Trophoblast cell (in vitro differentiated cells and primary cell): ENCODE data around the gene OR5L1.

Experiments used
- DNase-seq, 2 donors: peaks; one replicate each; pipeline ENCODE4 v3.0.0-alpha.2; 2016
- H2AFZ ChIP-seq: 2 replicates; pipeline ENCODE4 v1.6.1; 2013; ENCODE audit warnings: low read length, moderate library complexity, mild to moderate bottlenecking; ENCODE audit not compliant: insufficient read depth, poor library complexity
- H2AK5ac ChIP-seq: 2 replicates; pipeline ENCODE4 v1.6.1; 2013; ENCODE audit warnings: mild to moderate bottlenecking, low read length
- H2BK120ac ChIP-seq: 2 replicates; pipeline ENCODE4 v1.6.1; 2013; ENCODE audit warnings: low read length, mild to moderate bottlenecking, moderate library complexity; ENCODE audit not compliant: insufficient read depth, poor library complexity
- H2BK12ac ChIP-seq: 2 replicates; pipeline ENCODE4 v1.6.1; 2013; ENCODE audit warnings: mild to moderate bottlenecking, low read length, moderate library complexity
- H2BK5ac ChIP-seq: 2 replicates; pipeline ENCODE4 v1.6.1; 2013; ENCODE audit warnings: low read length, low read depth, moderate library complexity, mild to moderate bottlenecking; ENCODE audit not compliant: poor library complexity
- H3K14ac ChIP-seq: 2 replicates; pipeline ENCODE4 v1.6.1; 2013; ENCODE audit warnings: mild to moderate bottlenecking, low read length
- H3K18ac ChIP-seq: 2 replicates; pipeline ENCODE4 v1.6.1; 2013; ENCODE audit warnings: mild to moderate bottlenecking, low read length
- H3K23ac ChIP-seq: 2 replicates; pipeline ENCODE4 v1.6.1; 2013; ENCODE audit warnings: low read length
- H3K27ac ChIP-seq: 2 replicates; pipeline ENCODE4 v1.5.1; 2013; ENCODE audit warnings: low read depth, mild to moderate bottlenecking, inconsistent platforms, low read length, moderate library complexity
- H3K27me3 ChIP-seq: 2 replicates; pipeline ENCODE4 v1.6.1; 2013; ENCODE audit warnings: inconsistent platforms, mild to moderate bottlenecking, low read length, moderate library complexity; ENCODE audit not compliant: insufficient read depth
- H3K36me3 ChIP-seq, 2 experiments: 1 replicate in 1 of 2; 2 replicates in 1 of 2; pipeline ENCODE4 v1.6.1; 2013; ENCODE audit warnings: low read length in 2 of 2, mild to moderate bottlenecking in 2 of 2, moderate library complexity in 1 of 2; ENCODE audit not compliant: insufficient read depth in 2 of 2, control insufficient read depth in 1 of 2
- H3K4ac ChIP-seq: 2 replicates; pipeline ENCODE4 v1.6.1; 2013; ENCODE audit warnings: low read depth, mild to moderate bottlenecking, low read length, moderate library complexity
- H3K4me1 ChIP-seq, 2 experiments: 1 replicate in 1 of 2; 2 replicates in 1 of 2; pipeline ENCODE4 v1.6.1; 2013; ENCODE audit warnings: low read length in 2 of 2, mild to moderate bottlenecking in 2 of 2, moderate library complexity in 1 of 2; ENCODE audit not compliant: insufficient read depth in 2 of 2, control insufficient read depth in 1 of 2
- H3K4me2 ChIP-seq: 2 replicates; pipeline ENCODE4 v1.6.1; 2013; ENCODE audit warnings: inconsistent platforms, mild to moderate bottlenecking, low read length, moderate library complexity
- H3K4me3 ChIP-seq: 2 replicates; pipeline ENCODE4 v1.5.1; 2013; ENCODE audit warnings: mild to moderate bottlenecking, low read depth, low read length, inconsistent platforms
- H3K79me1 ChIP-seq: one replicate; pipeline ENCODE4 v1.6.1; 2013; ENCODE audit warnings: low read length
- H3K79me2 ChIP-seq: 2 replicates; pipeline ENCODE4 v1.6.1; 2013; ENCODE audit warnings: low read length, mild to moderate bottlenecking; ENCODE audit not compliant: control insufficient read depth, insufficient read depth, poor library complexity
- H3K9ac ChIP-seq: 2 replicates; pipeline ENCODE4 v1.6.1; 2013; ENCODE audit warnings: mild to moderate bottlenecking, low read length
- H3K9me3 ChIP-seq: 2 replicates; pipeline ENCODE4 v1.6.1; 2013; ENCODE audit warnings: low read depth, mild to moderate bottlenecking, control low read depth, inconsistent platforms, low read length; ENCODE audit not compliant: insufficient read depth
- H4K12ac ChIP-seq: 2 replicates; pipeline ENCODE4 v1.6.1; 2013; ENCODE audit warnings: low read depth, mild to moderate bottlenecking, low read length, moderate library complexity
- H4K8ac ChIP-seq: 2 replicates; pipeline ENCODE4 v1.6.1; 2013; ENCODE audit warnings: low read depth, mild to moderate bottlenecking, low read length, moderate library complexity
- H4K91ac ChIP-seq: one replicate; pipeline ENCODE4 v1.6.1; 2013; ENCODE audit warnings: low read depth, mild to moderate bottlenecking, low read length, moderate library complexity
- WGBS: extraction: QIAGEN DNeasy Blood & Tissue Kit; methylation state at CpG from one replicate; pipeline ENCODE4 v1.1.7; 2013; ENCODE audit warnings: missing lambda C conversion rate; ENCODE audit not compliant: insufficient read length, insufficient coverage; ENCODE audit errors: extremely low coverage; 5-methylcytosine and 5-hydroxymethylcytosine counted together

Gene OR5L1

DNA sequence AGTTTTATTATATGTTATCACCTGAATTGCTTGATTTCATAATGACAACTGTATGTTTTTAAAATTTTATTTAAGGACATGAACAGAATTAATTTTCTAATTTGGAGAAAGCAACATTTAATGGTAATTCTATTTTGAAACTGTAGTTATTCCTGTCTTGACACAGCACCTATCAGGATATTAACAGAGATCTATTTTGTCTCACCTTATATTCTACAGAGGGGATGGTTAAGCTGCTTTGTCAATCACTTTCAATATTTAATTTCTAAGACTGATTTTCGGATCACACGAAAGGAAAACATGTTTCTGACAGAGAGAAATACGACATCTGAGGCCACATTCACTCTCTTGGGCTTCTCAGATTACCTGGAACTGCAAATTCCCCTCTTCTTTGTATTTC is 27.3 kb downstream of the OR5L1 start, which contains the start of gene OR5D16:
Gene OR5D16 (plus strand): TSS at position 301 of the 400 bp plus-strand sequence. CDS start 0 bp downstream, at position 301.
- Histone ChIP-seq H4K91ac (no peak within 1 kb of the TSS), H3K27ac (no peak within 1 kb of the TSS), H2BK5ac (no peak within 1 kb of the TSS), H3K14ac (no peak within 1 kb of the TSS), H4K12ac (no peak within 1 kb of the TSS), H3K4me3 (no peak within 1 kb of the TSS), H3K23ac (no peak within 1 kb of the TSS), H4K8ac (no peak within 1 kb of the TSS), H3K9ac (no peak within 1 kb of the TSS), H3K4me1 (no peaks in the 10 kb centered on the region), H2BK120ac (no peak within 1 kb of the TSS), H3K79me1 (no peaks in the 10 kb centered on the region), H3K9me3 (peaks cover 5% of the 10 kb centered on the region), H3K36me3 (no peaks in the 10 kb centered on the region), H3K4ac (no peak within 1 kb of the TSS), H3K79me2 (no peaks in the 10 kb centered on the region), H3K27me3 (no peaks in the 10 kb centered on the region), H3K18ac (no peak within 1 kb of the TSS), H3K4me2 (no peak within 1 kb of the TSS), H2AK5ac (no peak within 1 kb of the TSS), H2BK12ac (no peak within 1 kb of the TSS), H2AFZ (no peak within 1 kb of the TSS)
- DNase-seq: no peak
- WGBS: no CpG with 5 or more reads among the region's 3 CpGs

DNA sequence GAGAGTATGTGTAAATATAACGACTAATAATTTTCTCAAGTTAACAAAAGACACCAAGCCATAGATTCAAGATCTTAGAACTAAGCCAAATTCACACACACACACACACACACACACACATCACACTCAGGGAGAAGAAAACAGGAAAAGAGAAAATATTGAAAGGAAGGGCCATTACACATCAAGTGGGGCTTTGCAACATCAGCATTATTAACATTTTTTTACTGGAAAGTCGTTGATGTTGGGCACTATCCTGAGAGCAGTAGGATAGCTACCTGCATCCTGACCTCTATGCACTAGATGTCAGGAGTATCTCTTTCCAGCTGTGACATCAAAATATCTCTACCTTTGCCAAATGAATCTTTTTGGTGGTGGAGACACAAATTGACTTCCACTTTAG is 36.3 kb downstream of the OR5L1 start:
- H2AK5ac ChIP-seq: no peak overlapping the region
- no peak overlapping the region for H2AFZ ChIP-seq
- no peak overlapping the region for H2BK5ac ChIP-seq
- DNase-seq: no peak
- H4K8ac ChIP-seq: no peak overlapping the region
- no peaks in the 10 kb centered on the region for H3K9me3 ChIP-seq
- H2BK120ac ChIP-seq: no peak overlapping the region
- H3K27me3 ChIP-seq: no peaks in the 10 kb centered on the region
- no peak overlapping the region for H3K23ac ChIP-seq
- H4K12ac ChIP-seq: no peak overlapping the region
- H3K4me3 ChIP-seq: no peak overlapping the region
- H3K36me3 ChIP-seq: no peaks in the 10 kb centered on the region
- H3K14ac ChIP-seq: no peak overlapping the region
- H2BK12ac ChIP-seq: no peak overlapping the region
- H3K4me2 ChIP-seq: no peak overlapping the region
- no peak overlapping the region for H3K27ac ChIP-seq
- no peak overlapping the region for H3K4ac ChIP-seq
- WGBS: no CpG with 5 or more reads among the region's 2 CpGs
- H4K91ac ChIP-seq: no peak overlapping the region
- no peak overlapping the region for H3K18ac ChIP-seq
- H3K79me2 ChIP-seq: no peaks in the 10 kb centered on the region
- H3K9ac ChIP-seq: no peak overlapping the region
- H3K79me1 ChIP-seq: no peaks in the 10 kb centered on the region
- H3K4me1 ChIP-seq: no peaks in the 10 kb centered on the region

- H2BK5ac ChIP-seq: no peak overlapping the region
- H3K36me3 ChIP-seq: no peaks in the 10 kb centered on the region
- H3K27ac ChIP-seq: no peak overlapping the region
- no peak overlapping the region for H4K8ac ChIP-seq
- no peaks in the 10 kb centered on the region for H3K9me3 ChIP-seq
- no peak overlapping the region for H3K23ac ChIP-seq
- H3K79me2 ChIP-seq: no peaks in the 10 kb centered on the region
- no peak overlapping the region for H3K4me3 ChIP-seq
- H2BK120ac ChIP-seq: no peak overlapping the region
- H3K14ac ChIP-seq: no peak overlapping the region
- H4K91ac ChIP-seq: no peak overlapping the region
- no peak overlapping the region for H3K9ac ChIP-seq
- H2AFZ ChIP-seq: no peak overlapping the region
- H2BK12ac ChIP-seq: no peak overlapping the region
- H3K4me2 ChIP-seq: no peak overlapping the region
- no peaks in the 10 kb centered on the region for H3K27me3 ChIP-seq
- no peaks in the 10 kb centered on the region for H3K4me1 ChIP-seq
- H4K12ac ChIP-seq: no peak overlapping the region
- no peak for DNase-seq
- no peak overlapping the region for H3K18ac ChIP-seq
- H2AK5ac ChIP-seq: no peak overlapping the region
- no peaks in the 10 kb centered on the region for H3K79me1 ChIP-seq
- no peak overlapping the region for H3K4ac ChIP-seq
These were observed 37.9 kb downstream of the OR5L1 start for GRCh38 chr11:55849037-55849436.

- H3K23ac ChIP-seq: no peak overlapping the region
- no peak for DNase-seq
- H4K8ac ChIP-seq: no peak overlapping the region
- H4K91ac ChIP-seq: no peak overlapping the region
- H3K36me3 ChIP-seq: no peaks in the 10 kb centered on the region
- H3K79me1 ChIP-seq: no peaks in the 10 kb centered on the region
- no peak overlapping the region for H3K27ac ChIP-seq
- H2AK5ac ChIP-seq: no peak overlapping the region
- H3K18ac ChIP-seq: no peak overlapping the region
- H2AFZ ChIP-seq: no peak overlapping the region
- H3K14ac ChIP-seq: no peak overlapping the region
- H3K79me2 ChIP-seq: no peaks in the 10 kb centered on the region
- no peak overlapping the region for H3K4ac ChIP-seq
- H3K4me2 ChIP-seq: no peak overlapping the region
- no peak overlapping the region for H4K12ac ChIP-seq
- H2BK12ac ChIP-seq: no peak overlapping the region
- no peak overlapping the region for H2BK120ac ChIP-seq
- peaks cover 1% of the 10 kb centered on the region for H3K9me3 ChIP-seq
- H3K4me3 ChIP-seq: no peak overlapping the region
- no peaks in the 10 kb centered on the region for H3K27me3 ChIP-seq
- no CpG with 5 or more reads among the region's 1 CpG for WGBS
- H2BK5ac ChIP-seq: no peak overlapping the region
- H3K4me1 ChIP-seq: no peaks in the 10 kb centered on the region
- no peak overlapping the region for H3K9ac ChIP-seq
These were observed 41.0 kb downstream of the OR5L1 start for GRCh38 chr11:55852141-55852540.
